Fibroblast of lung (primary cell): ENCODE data around the gene TENT5D.

Experiments used
- CTCF ChIP-seq, 2 donors: IDR thresholded peaks in 1 of 2; conservative IDR thresholded peaks in 1 of 2; 1 replicate in 1 of 2; 2 replicates in 1 of 2; pipeline ENCODE4 v1.5.1; 2011 to 2012; ENCODE audit warnings: low read length in 2 of 2, control low read depth in 1 of 2, inconsistent platforms in 1 of 2, low read depth in 1 of 2, mild to moderate bottlenecking in 1 of 2
- EZH2 ChIP-seq: IDR thresholded peaks from 2 replicates; pipeline ENCODE4 v1.5.1; 2012; ENCODE audit warnings: low read length, control low read depth, mild to moderate bottlenecking; ENCODE audit errors: missing control alignments

- TF ChIP-seq CTCF (conservative IDR thresholded peaks at IDR 0.05 in 1 of 2, IDR thresholded peaks at IDR 0.05 in 1 of 2; ENCODE audit: low read depth in 1 of 2, low read length in 2 of 2) (no peak), EZH2 (no peak)
Measured at GRCh38 chrX:80412042-80412441, 8.2 kb upstream of the TENT5D start.
